Measurements from ENCODE around the gene VPS13D. TPM values are rescaled to one million over a fixed set of nuclear protein-coding genes. Genes with fewer than 3 reads are reported as not detected.
A peak's percentile ranks its signal among the peaks of the same experiment; 100 is the strongest.
"Not testable (repeated sequence)": the region's sequence is repeated elsewhere in the genome, so short reads cannot be mapped to it uniquely, and the experiment has no call there.

VPS13D gene
- total RNA-seq, 1 donor from 2014 or later, result 105 TPM

GRCh38 chr1:12461754-12462153, 231.9 kb downstream of the VPS13D start:
- intact Hi-C loops (cut with DNase I), result loop anchor here (2.0 kb wide), 1 partner anchor 13 kb away; no protein-coding TSS in a partner anchor
- DNase-seq (ENCODE audit: missing footprints) (no peak), ATAC-seq (no peak)

- ATAC-seq (no peak), DNase-seq (ENCODE audit: missing footprints) (no peak)
- intact Hi-C loops (cut with DNase I), result no loop called here
These were observed 232.8 kb downstream of the VPS13D start for GRCh38 chr1:12462586-12462985.

GRCh38 chr1:12464045-12464461, 234.2 kb downstream of the VPS13D start:
- no peak for DNase-seq (ENCODE audit: missing footprints)
- intact Hi-C loops (cut with DNase I), result no loop called here
- peak; percentile 32 for ATAC-seq

GRCh38 chr1:12464598-12465056, 234.8 kb downstream of the VPS13D start:
- DNase-seq (ENCODE audit: missing footprints) (peak; percentile 39), ATAC-seq (peak; percentile 66)
- intact Hi-C loops (cut with DNase I), result no loop called here

- ATAC-seq (no peak), DNase-seq (ENCODE audit: missing footprints) (no peak)
- intact Hi-C loops (cut with DNase I), result no loop called here
These were observed 235.3 kb downstream of the VPS13D start for GRCh38 chr1:12465126-12465525.

DNA sequence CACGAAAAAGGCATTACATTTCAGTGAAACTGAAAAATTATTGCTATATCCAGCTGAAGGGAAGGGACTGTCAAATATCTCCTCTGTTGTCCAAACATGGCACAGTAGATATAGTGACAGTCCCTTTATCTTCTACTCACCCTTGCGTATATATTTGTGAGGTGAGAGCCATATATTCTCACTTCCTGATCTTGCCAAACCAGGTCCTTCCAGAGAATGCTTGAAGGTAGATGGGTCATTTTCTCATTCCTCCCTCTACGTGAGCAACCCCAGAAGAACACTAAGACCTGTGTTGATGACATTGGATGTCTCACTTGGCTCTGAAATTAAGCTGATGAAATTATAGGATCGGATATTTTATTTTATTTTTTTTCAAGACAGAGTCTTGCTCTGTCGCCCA, 237.0 kb downstream of the VPS13D start:
- no peak for ATAC-seq
- no peak for DNase-seq (ENCODE audit: missing footprints)
- intact Hi-C loops (cut with DNase I), result no loop called here

- DNase-seq (ENCODE audit: missing footprints) (no peak), ATAC-seq (no peak)
- intact Hi-C loops (cut with DNase I), result no loop called here
These were observed 237.9 kb downstream of the VPS13D start for GRCh38 chr1:12467570-12468286.

- intact Hi-C loops (cut with DNase I), result no loop called here
- DNase-seq (ENCODE audit: missing footprints), result no peak
- ATAC-seq, result no peak
These were observed 238.5 kb downstream of the VPS13D start for GRCh38 chr1:12468323-12468722.

DNA sequence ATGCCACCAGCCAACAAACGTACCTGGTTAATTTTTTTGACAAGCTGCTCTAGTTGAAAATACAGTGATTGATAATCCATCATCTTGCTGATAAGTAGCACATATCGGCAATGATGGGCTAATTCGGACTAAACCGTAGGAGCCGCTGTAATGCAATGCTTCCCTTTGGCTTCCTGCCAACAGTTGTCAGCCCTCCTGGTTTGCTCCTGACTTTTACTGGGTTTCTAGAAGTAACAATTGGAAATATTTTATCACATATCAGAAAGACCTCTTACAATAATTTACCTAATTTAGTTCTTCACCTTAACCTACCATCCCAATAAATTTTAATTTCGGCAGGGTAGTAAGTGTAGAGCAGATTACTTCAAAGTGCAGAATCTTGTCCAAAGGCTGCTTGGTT, 239.7 kb downstream of the VPS13D start:
- intact Hi-C loops (cut with DNase I), result no loop called here
- DNase-seq (ENCODE audit: missing footprints) (no peak), ATAC-seq (no peak)

DNA sequence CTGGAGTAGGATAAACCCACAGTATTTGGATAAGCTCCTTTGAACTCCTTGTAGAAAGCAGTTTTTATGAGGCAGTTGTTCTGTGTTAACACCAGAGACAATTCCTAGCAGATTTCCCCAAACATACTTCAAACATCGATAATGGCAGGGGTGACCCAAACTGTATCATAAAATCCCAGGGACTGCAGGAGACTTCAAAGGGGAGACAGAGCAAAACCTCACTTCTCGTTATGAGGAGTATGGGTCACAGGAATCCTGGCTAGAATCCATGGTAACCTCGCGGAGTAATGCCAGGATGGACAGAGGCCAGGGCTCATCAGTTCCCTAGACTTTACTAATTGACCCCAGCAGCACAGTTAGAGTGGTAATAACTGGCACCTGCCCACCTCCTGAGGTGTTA, 240.2 kb downstream of the VPS13D start:
- no peak for DNase-seq (ENCODE audit: missing footprints)
- intact Hi-C loops (cut with DNase I), result no loop called here
- ATAC-seq, result no peak

- ATAC-seq; intact Hi-C loops (cut with DNase I); DNase-seq (ENCODE audit: missing footprints): not testable (repeated sequence)
These were observed 241.1 kb downstream of the VPS13D start for GRCh38 chr1:12470916-12471315.

DNA sequence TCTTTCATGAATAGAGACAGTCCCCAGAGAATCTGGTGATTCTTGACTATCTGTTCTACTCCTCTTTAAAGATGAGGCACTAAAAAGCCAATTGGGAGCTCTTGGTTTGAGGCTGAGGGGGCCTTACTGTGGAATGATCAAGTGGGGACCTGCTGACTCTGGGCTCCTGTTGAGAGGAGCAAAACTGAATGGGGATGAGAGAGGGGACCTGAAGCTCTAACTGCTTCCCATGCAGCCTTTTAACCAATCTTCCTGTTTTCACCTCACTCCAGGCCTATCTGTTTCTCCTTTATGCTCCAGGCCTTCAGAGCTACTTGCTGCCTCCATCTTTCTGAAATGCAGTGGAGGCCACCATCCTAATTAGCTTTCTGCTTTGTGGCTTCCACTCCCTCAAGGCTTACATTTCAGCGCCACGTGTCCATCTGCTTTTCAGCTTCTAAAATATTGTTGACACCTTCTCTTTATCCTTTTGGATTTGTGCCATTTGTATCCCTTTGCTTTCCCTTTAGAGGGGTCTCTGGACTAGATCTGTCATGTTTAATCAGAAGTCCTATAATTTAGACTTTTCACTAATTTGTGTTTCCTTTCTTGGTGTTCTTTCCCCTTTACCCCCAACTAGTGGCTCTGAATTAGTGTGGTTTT, 242.4 kb downstream of the VPS13D start:
- intact Hi-C loops (cut with DNase I), result no loop called here
- no peak for ATAC-seq
- no peak for DNase-seq (ENCODE audit: missing footprints)

DNA sequence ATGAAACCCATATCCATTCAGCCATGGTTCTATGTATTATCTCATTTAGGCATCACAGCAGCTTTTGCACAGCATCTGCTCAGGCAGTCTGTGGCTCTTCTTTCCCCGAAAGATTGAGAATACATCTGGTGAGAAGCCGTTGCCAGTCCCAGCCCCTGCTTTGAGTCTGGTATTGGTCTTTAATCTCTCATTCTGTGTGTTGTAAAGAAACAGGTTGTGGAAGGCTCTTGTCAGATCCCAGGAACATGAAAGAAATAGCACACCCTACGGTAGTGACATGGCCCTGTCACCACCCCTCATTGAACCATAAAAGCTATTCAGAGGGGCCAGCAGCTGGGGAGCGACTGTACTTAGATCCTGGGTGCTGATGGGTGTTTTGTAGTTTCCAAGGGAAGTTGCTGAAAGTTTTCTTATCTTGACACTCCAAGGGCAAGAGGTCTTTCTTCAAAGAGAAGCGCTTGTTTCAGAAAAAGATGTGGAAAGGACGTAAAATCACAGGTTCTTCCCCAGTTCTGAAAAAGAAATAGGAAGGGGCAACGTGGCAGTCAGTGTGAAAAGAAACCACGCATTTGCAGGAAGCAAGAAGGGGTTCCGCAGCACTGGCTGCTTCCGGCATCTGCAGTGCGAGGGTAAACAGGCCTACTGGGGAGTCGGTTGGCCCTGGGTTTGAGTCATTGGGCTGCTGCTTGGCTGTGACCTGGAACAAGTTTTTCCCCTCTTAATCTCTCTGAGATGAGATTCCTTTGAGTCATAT, 243.1 kb downstream of the VPS13D start:
- DNase-seq (ENCODE audit: missing footprints), result peak; percentile 70
- intact Hi-C loops (cut with DNase I), result no loop called here
- no peak for ATAC-seq

DNA sequence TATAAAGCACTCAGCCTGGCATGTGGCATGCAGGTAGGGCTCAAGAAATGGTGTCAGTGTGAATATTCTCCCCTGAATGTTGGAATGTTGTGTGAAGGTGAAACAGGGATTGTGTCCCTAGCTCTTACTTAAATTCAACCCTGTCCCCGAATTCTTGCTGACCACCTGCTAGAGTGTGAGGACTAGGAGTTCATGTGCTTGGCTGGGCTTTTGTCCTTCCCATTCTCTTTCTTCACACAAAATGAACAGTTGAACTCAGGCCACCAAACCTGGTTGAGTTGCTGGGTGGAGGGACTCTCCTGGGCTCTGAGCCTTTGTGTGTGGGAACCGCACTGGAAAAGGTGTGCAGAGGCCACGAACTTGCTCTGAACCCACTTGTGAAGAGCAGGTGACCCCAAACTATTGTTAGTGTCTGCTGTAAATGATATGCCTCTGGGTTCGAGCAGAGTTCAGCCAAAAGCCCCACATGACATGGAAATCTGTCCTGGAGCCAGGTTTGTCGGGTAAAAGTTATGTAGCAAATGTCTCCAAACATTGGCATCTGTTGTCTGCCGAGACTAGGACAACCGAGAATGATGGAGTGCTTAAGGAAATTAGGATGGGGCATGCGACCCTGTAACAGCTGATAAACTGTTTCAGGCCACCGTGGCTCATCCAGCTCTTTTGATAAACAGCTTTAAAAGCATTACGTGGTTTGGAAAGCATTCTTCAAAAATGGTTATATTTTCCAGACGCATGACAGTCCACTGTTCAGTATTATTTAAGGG, 243.9 kb downstream of the VPS13D start:
- ATAC-seq, result peak; percentile 67
- DNase-seq (ENCODE audit: missing footprints), result peak; percentile 54
- intact Hi-C loops (cut with DNase I), result loop anchor here (1.0 to 2.0 kb wide), 3 partner anchors 13 to 145 kb away; partner anchors contain the start of gene DHRS3

GRCh38 chr1:12475101-12475500, 245.3 kb downstream of the VPS13D start:
- ATAC-seq, result peak; percentile 1

DNA sequence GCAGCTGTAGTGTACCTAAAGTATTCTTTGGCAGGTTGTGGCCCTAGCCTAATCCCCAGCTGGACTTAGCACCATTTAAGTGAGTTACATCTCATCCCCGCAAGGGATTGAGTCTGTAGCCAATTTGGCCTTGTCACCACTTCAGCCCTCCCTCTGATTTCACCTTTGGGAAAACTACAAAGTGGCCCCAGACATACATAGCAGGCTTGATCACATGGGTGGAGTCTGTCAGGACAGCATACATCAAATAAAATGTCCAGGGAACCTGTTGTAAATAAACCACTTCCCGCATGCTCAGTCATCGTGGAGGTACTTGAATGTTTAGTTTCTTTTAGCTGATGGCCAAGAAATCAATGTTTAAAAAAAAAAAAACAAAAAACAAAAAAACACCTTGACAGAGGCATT, 245.7 kb downstream of the VPS13D start:
- peak; percentile 27 for ATAC-seq
- intact Hi-C loops (cut with DNase I), result loop anchor here (2.0 to 5.0 kb wide), 6 partner anchors 15 to 143 kb away; partner anchors contain the start of gene DHRS3
- DNase-seq (ENCODE audit: missing footprints), result no peak

More at GRCh38 chr1:12475101-12475500, 245.3 kb downstream of the VPS13D start:
- DNase-seq (ENCODE audit: missing footprints), result no peak
- intact Hi-C loops (cut with DNase I), result loop anchor here (2.0 to 5.0 kb wide), 6 partner anchors 14 to 144 kb away; partner anchors contain the start of gene DHRS3

DNA sequence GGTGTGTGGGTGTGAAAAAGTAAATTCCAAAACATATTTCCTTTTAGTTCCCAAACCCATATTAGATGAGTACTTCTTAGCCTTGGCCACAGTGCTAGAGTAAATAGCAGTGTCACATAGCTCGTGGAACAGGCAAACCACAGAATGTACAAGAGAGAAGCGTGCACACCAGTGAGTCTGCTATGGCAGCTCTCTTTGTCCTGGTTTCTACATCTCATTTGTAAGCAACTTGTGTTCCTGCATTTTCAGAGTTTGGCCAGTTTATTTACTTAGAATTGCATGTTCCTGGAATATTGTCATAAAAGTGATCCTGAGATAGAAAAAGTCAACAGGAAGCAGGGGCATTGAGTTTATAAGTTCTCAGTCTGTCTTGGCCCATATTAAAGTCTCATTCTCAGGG, 246.1 kb downstream of the VPS13D start:
- intact Hi-C loops (cut with DNase I), result loop anchor here (2.0 to 5.0 kb wide), 6 partner anchors 15 to 143 kb away; partner anchors contain the start of gene DHRS3
- ATAC-seq (no peak), DNase-seq (ENCODE audit: missing footprints) (no peak)

GRCh38 chr1:12477314-12477713, 247.5 kb downstream of the VPS13D start:
- intact Hi-C loops (cut with DNase I), result loop anchor here (5.0 kb wide), 4 partner anchors 40 to 135 kb away; no protein-coding TSS in a partner anchor
- ATAC-seq (no peak), DNase-seq (ENCODE audit: missing footprints) (no peak)

All from Right ventricle myocardium inferior (tissue), 1 donor.